Measurements from ENCODE around the gene ZCRB1. TPM values are rescaled to one million over a fixed set of nuclear protein-coding genes. Genes with fewer than 3 reads are reported as not detected.

Gene ZCRB1
- polyA plus RNA-seq, 1 experiment, result 65.5 TPM

- Histone ChIP-seq H3K4me3 (ENCODE audit: low read depth, low read length) (no peak overlapping the region), H3K27me3 (ENCODE audit: control insufficient read depth, insufficient read depth, low read length) (no peaks in the 10 kb centered on the region), H3K36me3 (ENCODE audit: control insufficient read depth, insufficient read depth, low read length) (0 out of 2 replicates have a peak, but pooled peaks cover 2% of the 10 kb centered on the region)
- ChIA-PET CTCF (no interaction called here), POLR2A (no interaction called here)
- no peak for TF ChIP-seq CTCF (IDR thresholded peaks at IDR 0.05; ENCODE audit: insufficient read depth, low read depth, low read length)
- DNase-seq (ENCODE audit: low read depth), result no peak
Observed at GRCh38 chr12:42308390-42308789, 17.5 kb downstream of the ZCRB1 start.

GRCh38 chr12:42306297-42306696 is 19.6 kb downstream of the ZCRB1 start:
- no peak for DNase-seq (ENCODE audit: low read depth)
- no peaks in the 10 kb centered on the region for H3K27me3 ChIP-seq (ENCODE audit: control insufficient read depth, insufficient read depth, low read length)
- no peak overlapping the region for H3K4me3 ChIP-seq (ENCODE audit: low read depth, low read length)
- TF ChIP-seq CTCF (IDR thresholded peaks at IDR 0.05; ENCODE audit: insufficient read depth, low read depth, low read length), result no peak
- CTCF ChIA-PET, result no interaction called here
- POLR2A ChIA-PET, result no interaction called here
- H3K36me3 ChIP-seq (ENCODE audit: control insufficient read depth, insufficient read depth, low read length), result 0 out of 2 replicates have a peak, but pooled peaks cover 2% of the 10 kb centered on the region

- ChIA-PET POLR2A (no interaction called here), CTCF (interaction anchor here (0.7 kb wide), 1 partner anchor 65 kb away, joined by 4 read pairs; no protein-coding TSS in a partner anchor)
- no peak for DNase-seq (ENCODE audit: low read depth)
- H3K27me3 ChIP-seq (ENCODE audit: control insufficient read depth, insufficient read depth, low read length), result no peaks in the 10 kb centered on the region
- TF ChIP-seq CTCF (IDR thresholded peaks at IDR 0.05; ENCODE audit: insufficient read depth, low read depth, low read length), result no peak
- no peaks in the 10 kb centered on the region for H3K36me3 ChIP-seq (ENCODE audit: control insufficient read depth, insufficient read depth, low read length)
- H3K4me3 ChIP-seq (ENCODE audit: low read depth, low read length), result no peak overlapping the region
Observed at GRCh38 chr12:42299392-42300308, 26.2 kb downstream of the ZCRB1 start.

GRCh38 chr12:42298887-42299286 is 27.0 kb downstream of the ZCRB1 start:
- Histone ChIP-seq H3K4me3 (ENCODE audit: low read depth, low read length) (no peak overlapping the region), H3K27me3 (ENCODE audit: control insufficient read depth, insufficient read depth, low read length) (no peaks in the 10 kb centered on the region), H3K36me3 (ENCODE audit: control insufficient read depth, insufficient read depth, low read length) (no peaks in the 10 kb centered on the region)
- ChIA-PET POLR2A (no interaction called here), CTCF (interaction anchor here (0.7 kb wide), 1 partner anchor 64 kb away, joined by 4 read pairs; no protein-coding TSS in a partner anchor)
- TF ChIP-seq CTCF (IDR thresholded peaks at IDR 0.05; ENCODE audit: insufficient read depth, low read depth, low read length), result no peak
- no peak for DNase-seq (ENCODE audit: low read depth)

- Histone ChIP-seq H3K27me3 (ENCODE audit: control insufficient read depth, insufficient read depth, low read length) (no peaks in the 10 kb centered on the region), H3K4me3 (ENCODE audit: low read depth, low read length) (no peak overlapping the region), H3K36me3 (ENCODE audit: control insufficient read depth, insufficient read depth, low read length) (no peaks in the 10 kb centered on the region)
- POLR2A ChIA-PET, result no interaction called here
- peak; percentile 47 for TF ChIP-seq CTCF (IDR thresholded peaks at IDR 0.05; ENCODE audit: insufficient read depth, low read depth, low read length)
- DNase-seq (ENCODE audit: low read depth), result no peak
- CTCF ChIA-PET, result interaction anchor here (0.7 kb wide), 1 partner anchor 113 kb away, joined by 4 read pairs; no protein-coding TSS in a partner anchor
Observed at GRCh38 chr12:42296503-42297109, 29.3 kb downstream of the ZCRB1 start.
